IPS-15b (cell line): ENCODE data around the gene DDX19B.
"Not testable (repeated sequence)": the region's sequence is repeated elsewhere in the genome, so short reads cannot be mapped to it uniquely, and the experiment has no call there.

Source experiments
- H3K27me3 ChIP-seq: one replicate; pipeline ENCODE4 v1.6.1; 2013; ENCODE audit warnings: low read length; ENCODE audit not compliant: control insufficient read depth, insufficient read depth
- H3K36me3 ChIP-seq: one replicate; pipeline ENCODE4 v1.6.1; 2013; ENCODE audit warnings: low read length; ENCODE audit not compliant: control insufficient read depth, insufficient read depth
- H3K4me1 ChIP-seq: one replicate; pipeline ENCODE4 v1.6.1; 2013; ENCODE audit warnings: mild to moderate bottlenecking, low read length; ENCODE audit not compliant: control insufficient read depth, insufficient read depth
- H3K4me3 ChIP-seq: one replicate; pipeline ENCODE4 v1.5.1; 2013; ENCODE audit warnings: low read depth, low read length
- H3K9ac ChIP-seq: one replicate; pipeline ENCODE4 v1.6.1; 2013; ENCODE audit warnings: low read depth, mild to moderate bottlenecking, low read length
- H3K9me3 ChIP-seq: one replicate; pipeline ENCODE4 v1.6.1; 2013; ENCODE audit warnings: mild to moderate bottlenecking, low read length; ENCODE audit not compliant: control insufficient read depth, insufficient read depth

The DDX19B gene

DNA sequence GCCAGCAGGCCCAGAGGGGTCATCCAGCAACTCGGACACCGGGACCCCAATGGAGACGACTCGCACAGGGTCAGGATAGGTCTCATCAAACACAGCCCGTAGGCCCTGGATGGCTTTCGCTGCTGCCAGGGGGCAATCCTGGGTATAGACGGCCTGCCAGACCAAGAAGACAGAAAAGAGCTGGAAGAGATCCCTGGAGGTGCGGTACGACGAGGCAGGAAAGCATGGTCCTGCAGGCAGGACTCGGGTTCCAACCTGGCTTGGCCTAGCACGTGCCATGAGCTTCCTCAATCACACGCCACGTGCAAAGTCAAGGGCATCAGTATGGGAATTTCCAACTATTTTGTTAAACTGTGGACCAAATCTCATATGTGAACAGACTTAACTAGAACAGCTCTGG lies 40.9 kb upstream of the DDX19B start:
- H3K4me3 ChIP-seq = no peak overlapping the region
- no peaks in the 10 kb centered on the region for H3K27me3 ChIP-seq
- H3K36me3 ChIP-seq = peaks cover 91% of the 10 kb centered on the region
- no peak overlapping the region for H3K9ac ChIP-seq
- no peaks in the 10 kb centered on the region for H3K4me1 ChIP-seq
- H3K9me3 ChIP-seq = no peaks in the 10 kb centered on the region

DNA sequence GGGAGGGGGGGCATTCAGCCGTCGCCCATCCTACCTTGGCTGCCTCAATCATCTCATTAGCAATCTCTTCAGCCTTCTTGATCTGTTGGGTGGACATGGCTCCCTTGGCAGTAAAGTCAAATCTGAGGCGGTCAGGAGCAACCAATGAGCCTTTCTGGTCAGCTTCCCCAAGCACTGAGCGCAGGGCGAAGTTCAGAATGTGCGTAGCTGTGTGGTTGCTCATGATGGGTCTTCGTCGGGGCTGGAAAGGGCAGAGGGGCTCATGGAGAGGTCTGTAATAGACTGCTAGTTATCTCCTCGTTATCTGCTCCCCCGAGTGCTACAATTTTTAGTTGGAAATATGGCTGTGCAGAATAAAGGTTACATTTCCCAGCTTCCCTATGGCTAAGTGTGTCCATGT lies 40.0 kb upstream of the DDX19B start:
- Histone ChIP-seq H3K9me3 (no peaks in the 10 kb centered on the region), H3K4me3 (no peak overlapping the region), H3K4me1 (no peaks in the 10 kb centered on the region), H3K36me3 (peaks cover 89% of the 10 kb centered on the region), H3K27me3 (no peaks in the 10 kb centered on the region), H3K9ac (no peak overlapping the region)

DNA sequence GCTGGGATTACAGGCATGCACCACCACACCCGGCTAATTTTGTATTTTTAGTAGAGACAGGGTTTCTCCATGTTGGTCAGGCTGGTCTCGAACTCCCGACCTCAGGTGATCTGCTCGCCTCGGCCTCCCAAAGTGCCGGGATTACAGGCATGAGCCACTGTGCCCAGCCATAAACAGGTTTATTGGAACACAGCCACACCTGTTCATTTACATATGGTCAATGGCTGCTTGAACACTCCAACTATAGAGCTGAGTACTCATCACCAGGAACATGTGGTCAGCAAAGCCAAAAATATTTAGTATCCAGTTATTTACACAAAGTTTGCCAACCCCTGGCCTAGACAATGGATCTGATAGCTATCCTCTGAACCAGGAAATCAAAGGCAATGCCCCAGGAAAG lies 39.1 kb upstream of the DDX19B start:
- H3K36me3 ChIP-seq = peaks cover 87% of the 10 kb centered on the region
- not testable (repeated sequence) for H3K9me3 ChIP-seq, H3K4me1 ChIP-seq

DNA sequence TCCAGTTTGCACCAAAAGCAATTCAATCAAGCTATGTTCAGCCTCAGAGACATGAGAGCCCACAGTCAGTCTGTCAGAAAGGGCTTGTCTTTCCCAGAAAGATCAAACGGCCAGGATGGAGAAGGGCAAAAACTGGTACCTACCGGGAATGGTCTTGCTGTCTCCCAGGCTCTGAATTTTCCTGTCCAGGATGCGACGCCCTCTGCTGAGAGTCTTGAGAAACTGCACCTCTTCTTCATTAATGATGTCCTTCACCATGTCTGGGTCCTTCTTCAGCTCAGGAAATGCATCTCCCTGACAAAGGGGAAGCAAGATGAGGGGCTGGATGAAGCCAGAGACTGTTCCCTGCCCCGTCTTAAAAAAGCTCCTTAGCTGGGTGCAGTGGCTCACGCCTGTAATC lies 31.5 kb upstream of the DDX19B start:
- no peaks in the 10 kb centered on the region for H3K9me3 ChIP-seq
- no peak overlapping the region for H3K9ac ChIP-seq
- H3K36me3 ChIP-seq = peaks cover 82% of the 10 kb centered on the region
- H3K4me3 ChIP-seq = no peak overlapping the region
- H3K27me3 ChIP-seq = no peaks in the 10 kb centered on the region
- no peaks in the 10 kb centered on the region for H3K4me1 ChIP-seq

More for the DNA sequence above, 39.1 kb upstream of the DDX19B start:
- H3K4me3 ChIP-seq, H3K9ac ChIP-seq, H3K27me3 ChIP-seq: not testable (repeated sequence)

DNA sequence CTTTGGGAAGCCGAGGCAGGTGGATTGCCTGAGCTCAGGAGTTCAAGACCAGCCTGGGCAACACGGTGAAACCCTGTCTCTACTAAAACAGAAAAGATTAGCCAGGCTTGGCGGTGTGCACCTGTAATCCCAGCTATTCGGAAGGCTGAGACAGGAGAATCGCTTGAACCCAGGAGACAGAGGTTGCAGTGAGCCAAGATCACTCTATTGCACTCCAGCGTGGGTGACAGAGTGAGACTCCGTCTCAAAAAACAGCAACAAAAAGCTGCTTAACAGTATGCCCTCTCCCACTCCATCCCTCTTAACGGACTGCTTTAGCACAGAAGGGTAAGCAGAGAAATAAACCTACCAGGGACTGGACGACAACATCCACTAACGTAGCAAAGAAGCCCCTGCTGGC lies 31.1 kb upstream of the DDX19B start:
- H3K36me3 ChIP-seq = peaks cover 80% of the 10 kb centered on the region

DNA sequence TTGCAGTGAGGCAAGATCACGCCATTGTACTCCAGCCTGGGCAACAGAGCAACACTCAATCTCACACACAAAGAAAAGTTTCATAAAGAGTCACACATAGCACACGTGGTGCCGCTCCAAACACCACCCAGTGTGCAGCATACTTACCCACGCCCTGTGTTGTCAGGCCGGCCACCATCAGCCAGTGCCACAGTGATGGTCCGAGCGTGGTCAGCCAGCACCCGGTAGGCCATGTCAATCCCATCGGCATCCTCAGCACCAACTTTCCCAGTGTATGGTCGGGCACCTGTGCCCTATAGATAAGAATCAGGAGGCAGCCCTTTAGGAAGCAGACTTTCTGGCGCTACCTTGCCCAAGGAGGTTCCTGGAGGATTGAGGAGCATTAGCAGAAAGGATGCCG lies 29.5 kb upstream of the DDX19B start:
- H3K4me1 ChIP-seq = no peaks in the 10 kb centered on the region
- no peak overlapping the region for H3K9ac ChIP-seq
- H3K9me3 ChIP-seq = no peaks in the 10 kb centered on the region
- no peaks in the 10 kb centered on the region for H3K27me3 ChIP-seq
- peaks cover 79% of the 10 kb centered on the region for H3K36me3 ChIP-seq
- no peak overlapping the region for H3K4me3 ChIP-seq

More for the DNA sequence above, 31.1 kb upstream of the DDX19B start:
- H3K9ac ChIP-seq, H3K4me1 ChIP-seq, H3K9me3 ChIP-seq, H3K4me3 ChIP-seq, H3K27me3 ChIP-seq: not testable (repeated sequence)

DNA sequence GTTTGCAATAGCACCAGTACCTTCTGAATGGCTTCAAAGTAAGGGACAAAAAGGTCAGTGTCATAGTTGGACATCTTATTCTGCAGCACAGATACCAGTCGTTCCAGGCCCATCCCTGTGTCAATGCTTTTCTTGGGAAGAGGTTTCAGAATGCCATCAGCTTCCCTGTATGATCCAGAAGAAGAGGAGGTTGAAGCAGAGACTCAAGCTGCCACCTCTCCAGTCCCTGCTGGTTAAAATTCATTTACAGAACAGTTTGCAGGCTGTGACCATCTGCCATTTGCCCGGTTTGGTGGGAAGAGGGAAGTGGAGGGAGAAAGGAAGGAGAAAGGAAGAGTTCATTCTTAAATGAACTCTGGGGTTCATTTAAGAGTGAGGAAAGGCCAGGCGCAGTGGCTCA lies 28.8 kb upstream of the DDX19B start:
- Histone ChIP-seq H3K4me3 (no peak overlapping the region), H3K9ac (no peak overlapping the region), H3K9me3 (no peaks in the 10 kb centered on the region), H3K36me3 (peaks cover 72% of the 10 kb centered on the region), H3K4me1 (no peaks in the 10 kb centered on the region), H3K27me3 (no peaks in the 10 kb centered on the region)

DNA sequence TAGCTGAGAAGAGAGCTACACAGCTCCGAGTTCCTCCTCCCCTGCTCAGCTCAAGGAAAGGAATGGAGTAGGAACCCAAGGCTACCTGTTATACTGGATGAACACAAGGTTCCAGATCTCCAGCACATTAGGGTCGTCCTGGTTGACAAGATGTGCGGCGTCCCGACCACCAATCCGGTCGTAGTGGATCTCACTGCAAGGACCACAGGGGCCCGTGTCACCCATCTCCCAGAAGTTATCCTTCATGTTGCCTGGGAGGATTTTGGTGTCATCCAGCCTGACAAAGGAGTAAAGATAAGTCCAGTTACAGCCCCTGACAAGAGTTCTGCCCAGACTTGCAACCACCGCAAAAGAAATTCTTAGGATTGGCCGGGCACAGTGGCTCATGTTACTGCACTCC lies 27.3 kb upstream of the DDX19B start:
- Histone ChIP-seq H3K4me3 (no peak overlapping the region), H3K27me3 (no peaks in the 10 kb centered on the region), H3K9ac (no peak overlapping the region), H3K4me1 (no peaks in the 10 kb centered on the region), H3K36me3 (peaks cover 69% of the 10 kb centered on the region), H3K9me3 (no peaks in the 10 kb centered on the region)

DNA sequence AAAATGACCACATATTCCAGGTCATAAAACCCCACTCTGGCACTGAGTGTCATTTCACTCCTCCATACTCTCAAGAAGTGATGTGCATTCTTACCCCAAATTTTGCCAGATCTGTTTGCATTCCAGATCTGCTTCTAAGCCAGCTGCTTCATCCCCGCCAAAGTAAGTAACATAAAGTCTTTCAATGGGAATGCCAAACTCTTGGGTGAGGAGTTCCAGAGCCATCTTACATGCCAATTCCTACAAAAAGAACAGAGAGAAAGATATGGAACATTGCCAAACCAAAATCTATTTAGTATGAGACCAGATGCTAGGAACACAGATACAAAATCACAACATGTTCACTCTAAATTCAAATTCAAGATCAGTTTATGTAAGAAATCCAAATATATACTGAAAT lies 22.6 kb upstream of the DDX19B start:
- Histone ChIP-seq H3K27me3 (no peaks in the 10 kb centered on the region), H3K9me3 (no peaks in the 10 kb centered on the region), H3K36me3 (peaks cover 63% of the 10 kb centered on the region), H3K9ac (no peak overlapping the region), H3K4me3 (no peak overlapping the region), H3K4me1 (no peaks in the 10 kb centered on the region)

DNA sequence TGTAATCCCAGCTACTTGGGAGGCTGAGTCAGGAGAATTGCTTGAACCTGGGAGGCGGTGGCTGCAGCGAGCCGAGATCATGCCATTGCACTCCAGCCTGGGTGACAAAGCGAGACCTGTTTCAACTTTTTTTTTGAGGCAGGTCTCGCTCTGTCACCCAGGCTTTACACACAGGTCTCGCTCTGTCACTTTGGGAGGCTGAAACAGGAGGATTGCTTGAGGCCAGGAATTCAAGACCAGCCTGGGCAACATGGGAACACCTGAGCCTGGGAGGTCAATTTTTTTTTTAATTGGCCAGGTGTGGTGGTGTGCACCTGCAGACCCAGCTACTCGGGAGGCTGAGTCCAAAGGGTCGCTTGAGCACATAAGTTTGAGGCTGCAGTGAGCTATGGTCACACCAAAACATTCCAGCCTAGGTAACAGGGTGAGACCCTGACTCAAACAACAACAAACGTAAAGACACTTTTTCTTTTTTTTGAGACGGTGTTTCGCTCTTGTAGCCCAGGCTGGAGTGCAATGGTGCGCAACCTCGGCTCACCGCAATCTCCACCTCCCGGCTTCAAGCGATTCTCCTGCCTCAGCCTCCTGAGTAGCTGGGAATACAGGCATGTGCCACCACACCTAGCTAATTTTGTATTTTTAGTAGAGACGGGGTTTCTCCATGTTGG lies 11.5 kb upstream of the DDX19B start:
- H3K27me3 ChIP-seq, H3K9me3 ChIP-seq, H3K9ac ChIP-seq, H3K4me1 ChIP-seq: not testable (repeated sequence)
- Histone ChIP-seq H3K36me3 (peaks cover 16% of the 10 kb centered on the region), H3K4me3 (peak overlapping the region; percentile 80)

DNA sequence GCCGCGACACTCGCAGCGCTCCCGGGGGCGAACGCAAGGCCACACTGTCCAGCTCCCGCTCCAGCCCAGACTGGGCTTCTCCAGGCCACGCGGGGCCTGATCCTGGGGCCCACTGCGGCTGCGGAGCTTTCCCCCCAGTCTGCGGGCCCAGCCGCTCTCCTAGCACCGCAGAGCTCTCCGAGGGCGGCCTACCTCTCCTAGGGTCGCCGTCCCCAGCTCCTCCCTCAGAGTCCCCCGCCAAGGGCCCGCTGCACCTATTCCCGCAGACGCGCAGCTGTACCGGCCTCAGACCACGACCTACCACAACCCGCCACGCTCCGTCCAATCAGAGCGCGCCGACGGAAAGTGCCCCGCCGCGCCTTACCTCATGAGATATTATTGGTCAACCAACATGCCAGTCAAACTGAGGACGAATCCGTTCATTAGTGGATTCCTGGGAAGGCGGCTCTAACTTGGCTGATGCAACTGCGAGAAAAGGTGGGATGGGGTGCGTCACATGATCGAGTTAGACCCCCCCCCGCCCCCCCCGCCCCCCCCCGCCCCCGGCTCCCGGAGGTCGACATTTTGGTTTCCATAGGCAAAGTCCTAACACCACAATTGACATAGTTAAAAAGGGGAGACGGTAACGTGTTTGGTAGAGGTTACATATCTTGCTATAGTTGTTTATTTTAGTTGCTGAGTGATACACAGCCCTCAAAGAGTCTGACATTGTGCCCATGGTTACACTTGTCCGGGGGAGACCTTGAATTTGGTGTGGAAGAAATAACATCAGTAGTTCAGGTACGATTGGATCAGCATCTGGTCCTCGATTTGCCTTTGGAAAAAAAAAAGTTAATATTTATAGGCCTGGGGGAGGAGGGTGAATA lies 9.5 kb upstream of the DDX19B start, which contains the start of gene AARS1:
AARS1 (minus strand) TSS at position 278 of the 866 bp plus-strand sequence. CDS start 6,743 bp downstream, outside the sequence.
- Histone ChIP-seq H3K9me3 (no peaks in the 10 kb centered on the region), H3K36me3 (peaks cover 11% of the 10 kb centered on the region), H3K27me3 (no peaks in the 10 kb centered on the region), H3K4me3 (peak within 1 kb of the TSS; percentile 80), H3K9ac (peak within 1 kb of the TSS; percentile 97), H3K4me1 (no peaks in the 10 kb centered on the region)

DNA sequence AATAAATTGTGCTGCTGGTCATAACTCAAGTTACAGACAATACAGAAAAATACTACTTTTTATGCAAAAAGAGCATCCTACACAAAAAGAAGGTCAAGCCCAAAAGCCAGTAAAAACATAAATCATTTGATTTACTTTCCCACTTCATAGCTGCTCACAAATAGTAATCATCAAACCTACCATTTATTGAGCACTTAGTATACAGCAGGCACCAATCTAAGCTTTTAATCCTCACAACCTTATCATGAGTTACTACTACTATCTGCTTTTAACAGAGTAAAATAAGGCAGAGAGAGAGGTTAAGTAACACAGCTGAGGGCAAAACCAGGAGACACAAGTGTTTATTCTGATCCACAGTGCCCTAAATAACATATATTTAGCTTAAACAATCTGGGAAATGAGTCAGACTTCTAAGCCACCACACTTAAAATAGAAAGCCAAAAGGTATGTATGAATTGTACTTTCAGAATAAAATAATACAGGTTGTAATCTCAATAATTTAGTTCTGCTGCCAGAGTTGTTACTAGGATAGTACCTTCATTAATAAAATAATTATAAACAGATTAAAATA lies 8.0 kb upstream of the DDX19B start:
- Histone ChIP-seq H3K36me3 (peaks cover 3% of the 10 kb centered on the region), H3K9me3 (no peaks in the 10 kb centered on the region), H3K4me1 (no peaks in the 10 kb centered on the region), H3K4me3 (no peak overlapping the region), H3K9ac (no peak overlapping the region), H3K27me3 (no peaks in the 10 kb centered on the region)
